Gastrocnemius medialis (tissue), 4 donors: ENCODE results near the gene RAD23B.

Experiments used
- CTCF ChIP-seq, 5 experiments: fragments of 450-650 bp in 3 of 5; fragments of 200-600 bp in 2 of 5; sonication (generic) in 2 of 5; IDR thresholded peaks in 4 of 5; conservative IDR thresholded peaks in 1 of 5; 1 replicate in 4 of 5; 2 replicates in 1 of 5; pipeline ENCODE4 v1.5.1; 2016 to 2019; ENCODE audit warnings: antibody characterized with exemption in 5 of 5, mild to moderate bottlenecking in 3 of 5, moderate library complexity in 3 of 5
- POLR2A ChIP-seq, 2 donors: fragments of 450-650 bp; IDR thresholded peaks; one replicate each; pipeline ENCODE4 v1.6.1; 2017; ENCODE audit warnings: antibody characterized with exemption in 2 of 2, mild to moderate bottlenecking in 2 of 2, moderate library complexity in 2 of 2

GRCh38 chr9:107285286-107285685 is 2.2 kb downstream of the RAD23B start:
- no peak for TF ChIP-seq CTCF (IDR thresholded peaks at IDR 0.05 in 4 of 5, conservative IDR thresholded peaks at IDR 0.05 in 1 of 5)
- no peak for TF ChIP-seq POLR2A (IDR thresholded peaks at IDR 0.05)
